WTC11 (cell line): ENCODE data around the gene METTL1.

Source experiments
- ETV6 ChIP-seq: sonication (generic); formaldehyde crosslinking; IDR thresholded peaks from 2 replicates; pipeline ENCODE4 v1.8.1; 2022; ENCODE audit warnings: mild to moderate bottlenecking, missing genetic modification reagents
- FOXK1 ChIP-seq: sonication (generic); formaldehyde crosslinking; IDR thresholded peaks from 2 replicates; pipeline ENCODE4 v1.8.0; 2022; ENCODE audit warnings: mild to moderate bottlenecking, moderate library complexity, missing genetic modification reagents
- HMGA2 ChIP-seq: fragments of 250-450 bp; sonication (Bioruptor Pico); IDR thresholded peaks from 2 replicates; pipeline ENCODE4 v1.4.0; 2021; ENCODE audit warnings: mild to moderate bottlenecking, moderate library complexity
- NFE2L1 ChIP-seq: sonication (generic); formaldehyde crosslinking; IDR thresholded peaks from 2 replicates; pipeline ENCODE4 v1.8.1; 2023; ENCODE audit warnings: missing genetic modification reagents
- TCF7 ChIP-seq: sonication (generic); formaldehyde crosslinking; IDR thresholded peaks from 2 replicates; pipeline ENCODE4 v1.8.0; 2022; ENCODE audit warnings: mild to moderate bottlenecking, low read depth, missing genetic modification reagents, moderate library complexity
- TEAD1 ChIP-seq: sonication (generic); formaldehyde crosslinking; IDR thresholded peaks from 2 replicates; pipeline ENCODE4 v1.8.0; 2022; ENCODE audit warnings: mild to moderate bottlenecking, missing genetic modification reagents
- TEAD4 ChIP-seq: sonication (generic); formaldehyde crosslinking; IDR thresholded peaks from 2 replicates; pipeline ENCODE4 v1.8.0; 2022; ENCODE audit warnings: mild to moderate bottlenecking, missing genetic modification reagents
- TP53 ChIP-seq: sonication (generic); formaldehyde crosslinking; IDR thresholded peaks from 2 replicates; pipeline ENCODE4 v1.8.1; 2023; ENCODE audit warnings: mild to moderate bottlenecking, missing genetic modification reagents
- ZNF423 ChIP-seq: fragments of 250-450 bp; sonication (Bioruptor Pico); IDR thresholded peaks from 2 replicates; pipeline ENCODE4 v2.1.2; 2022; ENCODE audit warnings: mild to moderate bottlenecking, moderate library complexity
- TF ChIP-seq, protein P1 (sequence below): fragments of 200-600 bp; IDR thresholded peaks from 2 replicates; pipeline ENCODE4 v1.8.0; 2022; ENCODE audit warnings: antibody characterized with exemption
- TF ChIP-seq, protein P2 (sequence below): sonication (generic); formaldehyde crosslinking; IDR thresholded peaks from 2 replicates; pipeline ENCODE4 v1.8.1; 2023; ENCODE audit warnings: mild to moderate bottlenecking, moderate library complexity, missing genetic modification reagents

DNA sequence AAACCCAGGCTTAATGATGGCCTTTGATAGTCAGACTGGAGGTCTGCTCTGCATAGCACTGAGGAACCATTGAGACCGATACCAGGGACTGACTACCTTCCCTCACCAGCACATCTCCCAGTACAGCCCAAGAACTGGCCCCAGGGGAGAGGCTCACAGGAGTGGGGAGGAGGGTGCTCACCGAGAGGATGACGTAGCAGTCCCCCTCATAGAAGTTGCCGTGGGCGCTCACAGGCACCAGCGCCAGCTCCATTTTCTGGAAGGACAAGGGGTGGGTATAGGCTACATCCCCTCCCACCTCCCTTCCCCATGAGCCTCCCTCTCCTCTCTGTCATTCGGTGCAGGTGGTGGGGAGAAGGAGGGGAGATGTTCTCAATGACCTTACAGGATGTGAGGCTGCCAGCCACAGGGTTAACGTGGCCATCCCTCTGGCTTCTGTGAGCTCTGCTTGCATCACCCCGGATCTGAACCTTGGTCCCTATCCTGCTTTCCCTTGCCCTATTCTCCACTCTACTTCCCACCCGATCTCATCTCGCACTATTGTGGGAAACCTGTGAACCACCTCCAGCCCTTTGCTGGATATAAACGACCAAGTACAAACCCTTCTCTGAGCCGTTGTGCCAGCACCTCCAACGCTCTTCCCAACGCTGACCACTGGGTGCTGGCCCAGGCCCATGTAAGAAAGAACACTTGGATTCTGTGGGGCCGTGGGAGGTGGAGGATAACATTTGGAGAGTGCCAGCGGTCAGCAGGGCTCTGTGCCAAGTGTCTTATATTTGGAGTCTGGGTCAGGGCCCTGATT is 42.3 kb upstream of the METTL1 start:
- no peak for TF ChIP-seq TEAD1
- no peak for TF ChIP-seq FOXK1
- no peak for TF ChIP-seq NFE2L1 (CRISPR knock-in tag)
- no peak for TF ChIP-seq ETV6 (CRISPR knock-in tag)
- TF ChIP-seq, protein P1, sequence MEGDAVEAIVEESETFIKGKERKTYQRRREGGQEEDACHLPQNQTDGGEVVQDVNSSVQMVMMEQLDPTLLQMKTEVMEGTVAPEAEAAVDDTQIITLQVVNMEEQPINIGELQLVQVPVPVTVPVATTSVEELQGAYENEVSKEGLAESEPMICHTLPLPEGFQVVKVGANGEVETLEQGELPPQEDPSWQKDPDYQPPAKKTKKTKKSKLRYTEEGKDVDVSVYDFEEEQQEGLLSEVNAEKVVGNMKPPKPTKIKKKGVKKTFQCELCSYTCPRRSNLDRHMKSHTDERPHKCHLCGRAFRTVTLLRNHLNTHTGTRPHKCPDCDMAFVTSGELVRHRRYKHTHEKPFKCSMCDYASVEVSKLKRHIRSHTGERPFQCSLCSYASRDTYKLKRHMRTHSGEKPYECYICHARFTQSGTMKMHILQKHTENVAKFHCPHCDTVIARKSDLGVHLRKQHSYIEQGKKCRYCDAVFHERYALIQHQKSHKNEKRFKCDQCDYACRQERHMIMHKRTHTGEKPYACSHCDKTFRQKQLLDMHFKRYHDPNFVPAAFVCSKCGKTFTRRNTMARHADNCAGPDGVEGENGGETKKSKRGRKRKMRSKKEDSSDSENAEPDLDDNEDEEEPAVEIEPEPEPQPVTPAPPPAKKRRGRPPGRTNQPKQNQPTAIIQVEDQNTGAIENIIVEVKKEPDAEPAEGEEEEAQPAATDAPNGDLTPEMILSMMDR: no peak
- no peak for TF ChIP-seq TEAD4 (CRISPR knock-in tag)
- TF ChIP-seq, protein P2, sequence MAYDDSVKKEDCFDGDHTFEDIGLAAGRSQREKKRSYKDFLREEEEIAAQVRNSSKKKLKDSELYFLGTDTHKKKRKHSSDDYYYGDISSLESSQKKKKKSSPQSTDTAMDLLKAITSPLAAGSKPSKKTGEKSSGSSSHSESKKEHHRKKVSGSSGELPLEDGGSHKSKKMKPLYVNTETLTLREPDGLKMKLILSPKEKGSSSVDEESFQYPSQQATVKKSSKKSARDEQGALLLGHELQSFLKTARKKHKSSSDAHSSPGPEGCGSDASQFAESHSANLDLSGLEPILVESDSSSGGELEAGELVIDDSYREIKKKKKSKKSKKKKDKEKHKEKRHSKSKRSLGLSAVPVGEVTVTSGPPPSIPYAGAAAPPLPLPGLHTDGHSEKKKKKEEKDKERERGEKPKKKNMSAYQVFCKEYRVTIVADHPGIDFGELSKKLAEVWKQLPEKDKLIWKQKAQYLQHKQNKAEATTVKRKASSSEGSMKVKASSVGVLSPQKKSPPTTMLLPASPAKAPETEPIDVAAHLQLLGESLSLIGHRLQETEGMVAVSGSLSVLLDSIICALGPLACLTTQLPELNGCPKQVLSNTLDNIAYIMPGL (CRISPR knock-in tag): no peak
- TF ChIP-seq TCF7: no peak
- no peak for TF ChIP-seq ZNF423 (CRISPR knock-in tag)
- TF ChIP-seq TP53 (CRISPR knock-in tag): no peak
- no peak for TF ChIP-seq HMGA2 (CRISPR knock-in tag)
